Fibroblast of villous mesenchyme (primary cell): ENCODE measurements around the gene CAMSAP3. TPM values are rescaled to one million over a fixed set of nuclear protein-coding genes. Genes with fewer than 3 reads are reported as not detected.

Experiments used
- DNase-seq: peaks from one replicate; pipeline ENCODE4 v3.0.0-alpha.2; 2010; ENCODE audit warnings: low read depth
- H3K4me3 ChIP-seq: 2 replicates; pipeline ENCODE4 v1.5.1; 2011; ENCODE audit warnings: low read depth, mild to moderate bottlenecking, low read length
- total RNA-seq: library from RNA; depleted of rRNA; stranded (reverse); fragments of >200 nt; gene quantifications from 2 replicates; pipeline ENCODE4 v1.2.3, GENCODE V29; 2012
- TF ChIP-seq, protein P1 (sequence below): IDR thresholded peaks from 2 replicates; pipeline ENCODE4 v1.5.1; 2012; ENCODE audit warnings: low read depth, mild to moderate bottlenecking, low read length; ENCODE audit not compliant: insufficient read depth

CAMSAP3 gene
- total RNA-seq, 1 donor = not detected

DNA sequence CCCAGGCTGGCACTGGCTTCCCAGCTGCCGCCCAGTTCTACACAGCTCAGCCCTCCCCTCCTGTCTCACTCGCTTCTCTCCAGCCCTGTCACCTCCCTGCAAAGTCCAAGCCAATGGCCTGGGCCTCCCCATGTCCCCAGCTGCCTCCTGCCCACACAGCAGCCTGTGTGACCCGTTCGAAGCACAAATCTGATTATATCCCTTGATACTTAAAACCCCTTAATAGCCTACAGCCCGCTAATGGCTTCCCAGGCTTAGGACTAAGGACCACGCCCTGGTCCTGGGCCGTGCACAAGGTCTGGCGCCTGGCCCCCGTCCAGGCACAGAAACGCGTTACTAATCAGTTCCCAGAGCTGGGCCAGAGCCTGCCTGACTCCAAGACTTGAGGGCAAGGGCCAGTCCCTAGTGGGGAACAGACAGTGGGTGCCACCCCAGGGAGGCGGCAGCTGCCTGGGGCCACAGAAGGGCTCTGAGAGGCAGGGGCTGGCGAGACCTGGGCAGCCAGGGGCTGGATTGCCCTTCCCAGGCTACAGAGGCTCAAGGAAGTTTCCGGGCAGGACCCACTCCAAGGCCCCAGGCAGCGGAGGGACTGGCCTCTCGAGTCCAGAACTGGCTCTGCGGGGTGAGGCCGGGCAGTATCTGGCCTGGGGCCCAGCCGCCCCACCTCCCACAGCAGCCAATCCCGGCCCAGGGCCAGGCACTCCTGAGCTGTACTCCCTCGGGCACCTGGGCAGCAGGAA lies 23.3 kb downstream of the CAMSAP3 start:
- DNase-seq = no peak
- TF ChIP-seq, protein P1, sequence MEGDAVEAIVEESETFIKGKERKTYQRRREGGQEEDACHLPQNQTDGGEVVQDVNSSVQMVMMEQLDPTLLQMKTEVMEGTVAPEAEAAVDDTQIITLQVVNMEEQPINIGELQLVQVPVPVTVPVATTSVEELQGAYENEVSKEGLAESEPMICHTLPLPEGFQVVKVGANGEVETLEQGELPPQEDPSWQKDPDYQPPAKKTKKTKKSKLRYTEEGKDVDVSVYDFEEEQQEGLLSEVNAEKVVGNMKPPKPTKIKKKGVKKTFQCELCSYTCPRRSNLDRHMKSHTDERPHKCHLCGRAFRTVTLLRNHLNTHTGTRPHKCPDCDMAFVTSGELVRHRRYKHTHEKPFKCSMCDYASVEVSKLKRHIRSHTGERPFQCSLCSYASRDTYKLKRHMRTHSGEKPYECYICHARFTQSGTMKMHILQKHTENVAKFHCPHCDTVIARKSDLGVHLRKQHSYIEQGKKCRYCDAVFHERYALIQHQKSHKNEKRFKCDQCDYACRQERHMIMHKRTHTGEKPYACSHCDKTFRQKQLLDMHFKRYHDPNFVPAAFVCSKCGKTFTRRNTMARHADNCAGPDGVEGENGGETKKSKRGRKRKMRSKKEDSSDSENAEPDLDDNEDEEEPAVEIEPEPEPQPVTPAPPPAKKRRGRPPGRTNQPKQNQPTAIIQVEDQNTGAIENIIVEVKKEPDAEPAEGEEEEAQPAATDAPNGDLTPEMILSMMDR = no peak
- H3K4me3 ChIP-seq = no peak overlapping the region

DNA sequence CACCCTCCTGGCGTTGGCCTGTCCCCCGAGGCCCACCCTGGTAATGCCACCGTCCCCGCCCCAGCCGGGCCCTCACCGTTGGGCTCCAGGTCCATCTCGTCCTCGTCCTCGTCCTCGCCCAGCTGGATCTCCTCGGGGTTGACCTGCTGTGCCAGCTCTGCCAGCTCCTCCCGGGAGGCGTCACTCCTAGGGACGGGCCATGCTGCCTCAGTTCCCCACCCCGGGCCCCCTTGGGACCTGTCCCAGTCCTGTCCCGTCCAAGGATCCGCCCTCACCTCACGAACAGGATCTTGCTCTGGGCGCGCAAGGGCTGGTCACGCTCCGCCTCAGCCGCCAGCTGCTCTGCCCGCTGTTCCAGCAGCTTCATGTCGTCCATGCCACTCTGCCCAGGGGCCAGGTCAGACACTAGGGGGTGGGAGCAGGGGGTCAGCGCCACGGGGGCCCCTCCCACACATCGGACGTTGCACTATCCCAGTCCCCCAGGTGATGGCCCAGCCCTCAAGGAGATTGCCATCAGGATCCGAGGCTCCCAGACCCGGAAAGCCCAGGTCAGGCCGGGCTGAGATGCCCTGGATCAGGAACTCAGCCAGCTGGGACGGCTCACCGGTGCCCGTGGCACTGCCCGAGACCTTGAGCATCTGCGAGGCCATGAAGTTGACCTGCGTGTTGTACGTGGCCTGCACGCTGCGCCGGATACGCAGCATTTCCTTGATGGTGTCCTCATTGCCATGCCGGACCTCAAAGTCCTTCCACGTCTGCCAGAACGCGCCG lies 24.2 kb downstream of the CAMSAP3 start:
- DNase-seq = no peak
- TF ChIP-seq, protein P1 = no peak
- H3K4me3 ChIP-seq = no peak overlapping the region

DNA sequence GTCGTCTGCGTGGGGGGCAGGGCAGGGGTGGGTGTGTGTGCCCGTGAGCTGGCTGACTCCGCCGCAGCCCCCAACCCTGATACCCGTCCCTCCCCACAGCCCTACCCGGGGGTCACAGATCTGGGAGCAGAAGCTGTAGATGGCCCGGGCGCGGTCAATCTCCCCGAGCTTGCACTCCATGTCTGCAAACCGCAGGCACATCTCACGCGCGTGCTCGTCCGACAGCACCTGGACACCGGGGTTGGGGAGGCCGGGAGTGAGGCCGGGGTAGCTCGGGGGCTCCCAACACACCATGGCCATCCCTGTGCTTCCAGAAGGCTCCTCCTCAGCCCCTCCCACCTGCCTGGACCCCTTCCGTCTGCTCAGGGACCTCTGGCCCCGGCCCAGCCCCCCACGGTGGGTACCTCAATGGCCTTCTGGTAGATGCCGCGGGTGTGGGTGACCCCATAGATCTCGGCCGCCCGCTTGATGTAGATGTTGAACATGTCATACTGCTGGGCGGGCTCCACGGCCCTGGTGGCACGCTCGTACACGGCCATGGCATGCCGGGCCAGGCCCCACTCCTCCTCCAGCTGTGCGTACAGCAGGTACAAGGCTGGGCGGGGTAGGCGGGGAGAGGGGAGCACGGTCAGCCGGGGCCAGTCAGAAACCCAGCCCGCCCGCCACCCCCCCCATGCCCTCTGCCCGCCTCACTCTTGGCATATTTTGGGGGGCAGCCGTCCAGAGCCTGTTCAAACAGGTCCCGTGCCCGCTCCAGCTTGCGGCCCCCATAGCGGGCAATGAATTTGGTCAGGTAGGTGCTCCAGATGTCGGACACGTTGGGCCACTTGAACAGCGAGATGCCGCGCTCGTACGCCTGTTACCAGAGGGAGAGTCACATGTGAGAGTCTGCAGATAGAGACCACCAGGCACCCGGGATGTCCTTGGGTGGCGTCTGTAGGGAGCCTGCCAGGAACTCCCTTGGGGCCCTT lies 25.1 kb downstream of the CAMSAP3 start:
- TF ChIP-seq, protein P1 = no peak
- DNase-seq = no peak
- no peak overlapping the region for H3K4me3 ChIP-seq

DNA sequence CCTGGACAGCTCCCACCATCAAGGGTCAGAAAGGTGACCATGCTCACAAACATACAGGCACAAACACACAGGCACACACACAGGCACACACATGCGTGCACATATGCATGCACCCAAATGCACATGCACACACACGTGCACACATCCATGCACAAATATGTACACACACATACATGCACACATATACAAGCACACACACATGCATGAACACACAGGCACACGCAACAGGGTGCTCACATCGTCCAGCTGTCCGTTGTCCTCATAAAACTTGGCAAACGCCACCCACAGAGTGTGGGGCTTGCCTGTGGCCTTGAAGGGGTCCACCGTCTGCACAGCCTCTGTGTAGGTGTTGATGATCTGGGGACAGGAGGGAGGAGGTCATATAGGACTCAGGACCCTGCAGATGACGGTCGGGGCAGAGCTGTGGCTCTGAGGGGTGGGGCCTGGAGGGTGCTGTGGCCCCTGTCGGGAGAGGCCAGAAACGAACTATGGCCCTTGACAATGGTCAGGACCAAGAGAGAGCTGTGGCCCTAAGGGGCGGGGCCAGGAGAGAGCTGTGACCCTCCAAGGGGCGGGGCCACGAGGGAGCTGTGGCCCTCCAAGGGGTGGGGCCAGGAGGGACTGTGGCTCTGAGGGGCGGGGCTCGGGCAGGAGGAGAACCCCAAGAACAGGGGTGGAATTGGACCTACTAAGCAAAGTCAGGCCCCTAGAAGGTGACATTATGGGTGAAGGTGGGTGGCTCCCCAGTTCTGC lies 27.4 kb downstream of the CAMSAP3 start:
- TF ChIP-seq, protein P1 = no peak
- no peak for DNase-seq

DNA sequence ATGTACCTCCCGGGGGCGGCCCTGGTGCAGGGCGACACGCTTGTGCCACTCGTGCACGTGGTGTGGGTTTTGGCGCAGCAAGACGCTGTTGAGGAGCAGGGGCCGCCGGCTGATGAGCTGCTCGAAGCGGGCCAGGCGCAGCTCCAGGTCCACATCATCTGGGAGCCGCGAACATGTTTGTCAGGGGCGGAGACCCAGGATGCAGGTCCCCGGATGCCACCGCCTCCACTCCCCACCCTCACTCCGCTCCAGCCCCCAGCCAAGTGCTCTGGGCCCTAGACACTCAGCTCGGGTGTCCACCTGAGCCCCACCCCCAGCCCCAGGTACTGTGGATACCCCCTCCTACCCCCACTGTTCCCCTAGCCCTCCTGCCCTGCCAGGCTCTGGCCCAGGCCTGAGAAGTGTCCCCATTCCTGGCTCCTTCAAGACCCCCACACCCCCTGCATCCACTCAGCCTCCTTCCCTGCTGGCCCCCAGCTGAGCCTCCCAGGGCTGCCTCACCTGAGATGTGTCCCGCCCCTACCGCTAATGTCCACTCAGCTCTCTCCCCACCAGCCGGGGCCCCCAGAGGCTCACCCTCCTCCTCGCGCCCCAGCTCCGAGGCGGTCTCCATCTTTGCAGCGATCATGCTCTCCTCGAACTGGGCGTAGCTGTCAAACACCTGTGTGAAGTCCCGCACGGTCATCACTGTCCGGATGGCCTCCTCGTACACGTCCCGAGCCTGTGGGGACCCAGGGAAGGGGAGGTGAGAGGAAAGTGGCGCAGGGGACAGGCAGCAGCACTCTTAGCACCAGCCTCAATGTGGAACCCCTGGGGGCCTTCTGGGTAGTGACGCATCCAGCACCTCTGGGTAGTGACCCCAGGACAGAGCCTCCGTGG lies 28.3 kb downstream of the CAMSAP3 start:
- TF ChIP-seq, protein P1 = no peak
- no peak for DNase-seq
- no peak overlapping the region for H3K4me3 ChIP-seq

More for the DNA sequence above, 27.4 kb downstream of the CAMSAP3 start:
- no peak overlapping the region for H3K4me3 ChIP-seq
